ENCODE measurements around the gene ZRANB3.

ZRANB3 gene

GRCh38 chr2:135174049-135174809, 356.8 kb downstream of the ZRANB3 start (continued):
- TF ChIP-seq PPARA (CRISPR knock-in tag; IDR thresholded peaks at IDR 0.05; ENCODE audit: borderline replicate concordance) (no peak), ZFP30 (CRISPR knock-in tag; IDR thresholded peaks at IDR 0.05) (no peak), BACH2 (CRISPR knock-in tag; IDR thresholded peaks at IDR 0.05; ENCODE audit: borderline replicate concordance) (no peak), PATZ1 (CRISPR knock-in tag; IDR thresholded peaks at IDR 0.05; ENCODE audit: borderline replicate concordance) (no peak), TOX (CRISPR knock-in tag; IDR thresholded peaks at IDR 0.05; ENCODE audit: borderline replicate concordance) (no peak)

- no peak for ATAC-seq
- TF ChIP-seq POU6F1 (CRISPR knock-in tag; IDR thresholded peaks at IDR 0.05; ENCODE audit: borderline replicate concordance, low read depth) (no peak), TCF4 (CRISPR knock-in tag; IDR thresholded peaks at IDR 0.05; ENCODE audit: borderline replicate concordance) (no peak), ARNTL (CRISPR knock-in tag; IDR thresholded peaks at IDR 0.05; ENCODE audit: borderline replicate concordance, low read depth) (no peak), TSHZ2 (CRISPR knock-in tag; IDR thresholded peaks at IDR 0.05) (no peak), PATZ1 (CRISPR knock-in tag; IDR thresholded peaks at IDR 0.05; ENCODE audit: borderline replicate concordance) (no peak)
These were observed 360.9 kb downstream of the ZRANB3 start for GRCh38 chr2:135169900-135170753.

GRCh38 chr2:135168204-135168856, 362.7 kb downstream of the ZRANB3 start:
- ATAC-seq = no peak
- no peak for TF ChIP-seq TOX (CRISPR knock-in tag; IDR thresholded peaks at IDR 0.05; ENCODE audit: borderline replicate concordance)
- no peak for TF ChIP-seq ZC3H10 (CRISPR knock-in tag; IDR thresholded peaks at IDR 0.05)
- TF ChIP-seq CSDC2 (CRISPR knock-in tag; IDR thresholded peaks at IDR 0.05) = no peak
- TF ChIP-seq ZNF70 (CRISPR knock-in tag; IDR thresholded peaks at IDR 0.05) = no peak
- no peak for TF ChIP-seq ZNF565 (CRISPR knock-in tag; conservative IDR thresholded peaks at IDR 0.05; ENCODE audit: low read depth)
- TF ChIP-seq BACH2 (CRISPR knock-in tag; IDR thresholded peaks at IDR 0.05; ENCODE audit: borderline replicate concordance) = no peak
- TF ChIP-seq OSR1 (CRISPR knock-in tag; IDR thresholded peaks at IDR 0.05) = no peak

- no peak for ATAC-seq
- TF ChIP-seq GLIS3 (CRISPR knock-in tag; IDR thresholded peaks at IDR 0.05) = no peak
- no peak for TF ChIP-seq ARNTL (CRISPR knock-in tag; IDR thresholded peaks at IDR 0.05; ENCODE audit: borderline replicate concordance, low read depth)
- TF ChIP-seq TSHZ2 (CRISPR knock-in tag; IDR thresholded peaks at IDR 0.05) = no peak
- no peak for TF ChIP-seq PATZ1 (CRISPR knock-in tag; IDR thresholded peaks at IDR 0.05; ENCODE audit: borderline replicate concordance)
- TF ChIP-seq ZFP3 (CRISPR knock-in tag; IDR thresholded peaks at IDR 0.05) = no peak
- TF ChIP-seq BACH2 (CRISPR knock-in tag; IDR thresholded peaks at IDR 0.05; ENCODE audit: borderline replicate concordance) = no peak
- TF ChIP-seq ZFP30 (CRISPR knock-in tag; IDR thresholded peaks at IDR 0.05) = no peak
- no peak for TF ChIP-seq ESRRG (CRISPR knock-in tag; IDR thresholded peaks at IDR 0.05)
- TF ChIP-seq ZC3H10 (CRISPR knock-in tag; IDR thresholded peaks at IDR 0.05) = no peak
- TF ChIP-seq TCF4 (CRISPR knock-in tag; IDR thresholded peaks at IDR 0.05; ENCODE audit: borderline replicate concordance) = no peak
- no peak for TF ChIP-seq CSDC2 (CRISPR knock-in tag; IDR thresholded peaks at IDR 0.05)
These were observed 363.7 kb downstream of the ZRANB3 start for GRCh38 chr2:135167273-135167672.

All from SK-N-SH treated with all-trans-retinoic acid at 6 μM for 48 hours (cell line).